ENCODE data around the gene C1orf185.
"Not testable (repeated sequence)": the region's sequence is repeated elsewhere in the genome, so short reads cannot be mapped to it uniquely, and the experiment has no call there.

C1orf185 gene

GRCh38 chr1:51120629-51121028 is 18.6 kb downstream of the C1orf185 start:
- in situ Hi-C loops (cut with MboI; ENCODE audit: low pct_unique_long_range_greater_than_20kb, low sequenced_read_pairs, unreplicated experiment): no loop called here
- DNase-seq (ENCODE audit: low spot score): no peak
- TF ChIP-seq, protein P1, sequence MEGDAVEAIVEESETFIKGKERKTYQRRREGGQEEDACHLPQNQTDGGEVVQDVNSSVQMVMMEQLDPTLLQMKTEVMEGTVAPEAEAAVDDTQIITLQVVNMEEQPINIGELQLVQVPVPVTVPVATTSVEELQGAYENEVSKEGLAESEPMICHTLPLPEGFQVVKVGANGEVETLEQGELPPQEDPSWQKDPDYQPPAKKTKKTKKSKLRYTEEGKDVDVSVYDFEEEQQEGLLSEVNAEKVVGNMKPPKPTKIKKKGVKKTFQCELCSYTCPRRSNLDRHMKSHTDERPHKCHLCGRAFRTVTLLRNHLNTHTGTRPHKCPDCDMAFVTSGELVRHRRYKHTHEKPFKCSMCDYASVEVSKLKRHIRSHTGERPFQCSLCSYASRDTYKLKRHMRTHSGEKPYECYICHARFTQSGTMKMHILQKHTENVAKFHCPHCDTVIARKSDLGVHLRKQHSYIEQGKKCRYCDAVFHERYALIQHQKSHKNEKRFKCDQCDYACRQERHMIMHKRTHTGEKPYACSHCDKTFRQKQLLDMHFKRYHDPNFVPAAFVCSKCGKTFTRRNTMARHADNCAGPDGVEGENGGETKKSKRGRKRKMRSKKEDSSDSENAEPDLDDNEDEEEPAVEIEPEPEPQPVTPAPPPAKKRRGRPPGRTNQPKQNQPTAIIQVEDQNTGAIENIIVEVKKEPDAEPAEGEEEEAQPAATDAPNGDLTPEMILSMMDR (IDR thresholded peaks at IDR 0.05; ENCODE audit: extremely low read depth, insufficient read depth, missing control alignments): no peak

GRCh38 chr1:51127152-51127551 is 25.1 kb downstream of the C1orf185 start:
- in situ Hi-C loops (cut with MboI; ENCODE audit: low pct_unique_long_range_greater_than_20kb, low sequenced_read_pairs, unreplicated experiment): not testable (repeated sequence)

DNA sequence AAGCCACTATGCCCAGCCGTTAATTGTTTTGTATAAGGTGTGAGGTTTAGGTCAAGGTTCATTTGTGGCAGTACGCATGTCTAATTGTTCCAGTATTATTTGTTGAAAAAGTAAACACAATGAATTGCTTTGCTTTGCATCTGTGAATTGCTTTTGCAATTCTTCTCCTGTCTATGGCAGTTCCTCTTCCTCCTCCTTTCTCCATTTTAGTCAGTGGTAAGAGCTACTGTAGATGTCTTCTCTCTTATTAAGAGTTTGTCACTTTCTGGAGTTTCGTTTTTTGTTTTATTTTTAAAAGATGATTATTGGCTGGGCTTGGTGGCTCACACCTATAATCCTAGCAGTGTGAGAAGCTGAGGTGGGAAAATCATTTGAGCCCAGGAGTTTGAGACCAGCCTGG is 29.2 kb downstream of the C1orf185 start:
- in situ Hi-C loops (cut with MboI; ENCODE audit: low pct_unique_long_range_greater_than_20kb, low sequenced_read_pairs, unreplicated experiment): no loop called here
- DNase-seq (ENCODE audit: low spot score): no peak
- TF ChIP-seq, protein P1 (IDR thresholded peaks at IDR 0.05; ENCODE audit: extremely low read depth, insufficient read depth, missing control alignments): no peak

More at GRCh38 chr1:51127152-51127551, 25.1 kb downstream of the C1orf185 start:
- not testable (repeated sequence) for DNase-seq (ENCODE audit: low spot score)

- TF ChIP-seq, protein P1 (IDR thresholded peaks at IDR 0.05; ENCODE audit: extremely low read depth, insufficient read depth, missing control alignments): no peak
- in situ Hi-C loops (cut with MboI; ENCODE audit: low pct_unique_long_range_greater_than_20kb, low sequenced_read_pairs, unreplicated experiment): no loop called here
- no peak for DNase-seq (ENCODE audit: low spot score)
These were observed 31.0 kb downstream of the C1orf185 start for GRCh38 chr1:51133045-51133444.

- in situ Hi-C loops (cut with MboI; ENCODE audit: low pct_unique_long_range_greater_than_20kb, low sequenced_read_pairs, unreplicated experiment); DNase-seq (ENCODE audit: low spot score): not testable (repeated sequence)
These were observed 35.7 kb downstream of the C1orf185 start for GRCh38 chr1:51137696-51138095.

GRCh38 chr1:51139474-51139873 is 37.4 kb downstream of the C1orf185 start:
- in situ Hi-C loops (cut with MboI; ENCODE audit: low pct_unique_long_range_greater_than_20kb, low sequenced_read_pairs, unreplicated experiment): no loop called here
- DNase-seq (ENCODE audit: low spot score): no peak
- TF ChIP-seq, protein P1 (IDR thresholded peaks at IDR 0.05; ENCODE audit: extremely low read depth, insufficient read depth, missing control alignments): no peak

DNA sequence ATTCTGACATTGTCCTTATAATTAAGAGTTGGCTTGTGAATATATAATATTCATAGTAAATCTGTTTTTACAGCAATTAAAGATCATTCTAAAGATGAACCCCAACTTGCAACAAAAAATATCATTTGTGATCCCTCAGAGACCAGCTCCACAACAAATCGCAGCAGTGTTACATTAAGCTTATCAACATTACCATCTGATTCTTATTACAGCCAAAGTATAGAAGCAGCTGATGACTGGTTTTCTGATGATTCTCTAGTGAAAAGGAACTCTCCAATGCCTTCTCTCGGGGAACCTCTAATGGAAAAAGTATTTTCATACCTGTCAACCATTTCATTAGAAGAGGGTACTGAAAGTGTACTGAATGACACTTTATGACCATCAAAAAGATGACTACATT is 45.4 kb downstream of the C1orf185 start:
- no peak for DNase-seq (ENCODE audit: low spot score)
- in situ Hi-C loops (cut with MboI; ENCODE audit: low pct_unique_long_range_greater_than_20kb, low sequenced_read_pairs, unreplicated experiment): no loop called here
- TF ChIP-seq, protein P1 (IDR thresholded peaks at IDR 0.05; ENCODE audit: extremely low read depth, insufficient read depth, missing control alignments): no peak

- TF ChIP-seq, protein P1 (IDR thresholded peaks at IDR 0.05; ENCODE audit: extremely low read depth, insufficient read depth, missing control alignments): no peak
- in situ Hi-C loops (cut with MboI; ENCODE audit: low pct_unique_long_range_greater_than_20kb, low sequenced_read_pairs, unreplicated experiment): no loop called here
- DNase-seq (ENCODE audit: low spot score): no peak
These were observed 52.7 kb downstream of the C1orf185 start for GRCh38 chr1:51154776-51155175.

Data from GM13977 (cell line).